Caco-2 (cell line): ENCODE results near the gene EIF3D. TPM values are rescaled to one million over a fixed set of nuclear protein-coding genes. Genes with fewer than 3 reads are reported as not detected.

Experiments used
- BruUV-seq: library from RNA; stranded (reverse); fragments of 400-500 nt; replicated peaks from 2 replicates; lab custom pipeline; 2021; lab: Mats Ljungman, UMichigan
- CTCF ChIA-PET: fragments of 300-600 bp; sonication (Branson Sonifier 250); formaldehyde crosslinking; loops from one replicate; lab custom pipeline; 2022; ENCODE audit warnings: antibody characterized with exemption; lab: Charles Lee
- POLR2A ChIA-PET: fragments of 300-600 bp; sonication (Branson Sonifier 250); formaldehyde crosslinking; loops from one replicate; lab custom pipeline; 2022; ENCODE audit warnings: antibody characterized with exemption; lab: Charles Lee
- DNase-seq, 2 experiments: peaks; one replicate each; pipeline versions ENCODE4 v3.0.0 to v3.0.0-alpha.2; 2020 to 2022
- H3K27me3 ChIP-seq: replicated peaks from 2 replicates; pipeline ENCODE4 v1.6.0; 2011; ENCODE audit warnings: low read length; ENCODE audit not compliant: control insufficient read depth, insufficient read depth
- H3K36me3 ChIP-seq: 2 replicates; pipeline ENCODE4 v1.5.1; 2011; ENCODE audit warnings: low read length; ENCODE audit not compliant: control insufficient read depth, insufficient read depth
- H3K4me1 ChIP-seq: fragments of 250-450 bp; sonication (Bioruptor Pico); 2 replicates; pipeline ENCODE4 v1.5.1; 2020; ENCODE audit warnings: mild to moderate bottlenecking
- H3K4me3 ChIP-seq: 2 replicates; pipeline ENCODE4 v1.5.1; 2011; ENCODE audit warnings: low read depth, mild to moderate bottlenecking, control low read depth, low read length
- H3K9me3 ChIP-seq: fragments of 250-450 bp; sonication (Bioruptor Pico); 2 replicates; pipeline ENCODE4 v1.5.1; 2020; ENCODE audit warnings: mild to moderate bottlenecking, moderate library complexity
- H3K27ac Mint-ChIP-seq: one replicate; pipeline ENCODE4 v1.8.0; 2022; ENCODE audit warnings: mixed read lengths; ENCODE audit not compliant: unreplicated experiment
- H3K27me3 Mint-ChIP-seq: one replicate; pipeline ENCODE4 v1.8.0; 2022; ENCODE audit warnings: mixed read lengths; ENCODE audit not compliant: insufficient read depth, unreplicated experiment
- H3K36me3 Mint-ChIP-seq: one replicate; pipeline ENCODE4 v1.8.0; 2022; ENCODE audit warnings: mild to moderate bottlenecking, mixed read lengths; ENCODE audit not compliant: insufficient read depth, unreplicated experiment
- H3K4me1 Mint-ChIP-seq: one replicate; pipeline ENCODE4 v1.8.0; 2022; ENCODE audit warnings: low read depth, mixed read lengths; ENCODE audit not compliant: unreplicated experiment
- H3K4me3 Mint-ChIP-seq: one replicate; pipeline ENCODE4 v1.8.0; 2022; ENCODE audit warnings: mild to moderate bottlenecking, moderate library complexity, mixed read lengths; ENCODE audit not compliant: unreplicated experiment
- H3K9me3 Mint-ChIP-seq: one replicate; pipeline ENCODE4 v1.8.0; 2022; ENCODE audit warnings: mixed read lengths; ENCODE audit not compliant: unreplicated experiment
- CTCF ChIP-seq, 2 experiments: fragments of 200-600 bp in 1 of 2; IDR thresholded peaks; 1 replicate in 1 of 2; 2 replicates in 1 of 2; pipeline versions ENCODE4 v1.5.1 to v1.8.0; 2011 to 2022; ENCODE audit warnings: antibody characterized with exemption in 1 of 2, control low read depth in 1 of 2, inconsistent platforms in 1 of 2, low read depth in 1 of 2, low read length in 1 of 2, mild to moderate bottlenecking in 1 of 2, moderate library complexity in 1 of 2; ENCODE audit not compliant: insufficient read depth in 1 of 2, severe bottlenecking in 1 of 2, unreplicated experiment in 1 of 2
- intact Hi-C: fragments of 100-400 bp; cut with micrococcal nuclease; formaldehyde crosslinking; loops from one replicate; pipeline ENCODE4 v1.10.0; 2022; ENCODE audit not compliant: unreplicated experiment
- total RNA-seq: library from RNA; stranded (reverse); gene quantifications from 2 replicates; pipeline ENCODE4 v1.2.3, GENCODE V29; 2022

The EIF3D gene
- total RNA-seq, 1 experiment from 2014 or later = 250 TPM

- no peaks in the 10 kb centered on the region for H3K36me3 ChIP-seq
- Mint-ChIP-seq H3K36me3 (no peaks in the 10 kb centered on the region), H3K4me1 (peaks cover 10% of the 10 kb centered on the region), H3K9me3 (no peaks in the 10 kb centered on the region), H3K27me3 (peaks cover 10% of the 10 kb centered on the region), H3K4me3 (no peak overlapping the region), H3K27ac (no peak overlapping the region)
- H3K4me3 ChIP-seq = no peak overlapping the region
- H3K9me3 ChIP-seq = no peaks in the 10 kb centered on the region
- intact Hi-C loops = no loop called here
- no peaks in the 10 kb centered on the region for H3K27me3 ChIP-seq
- ChIA-PET POLR2A (no interaction called here), CTCF (no interaction called here)
- no peak for DNase-seq
- no peaks in the 10 kb centered on the region for H3K4me1 ChIP-seq
- TF ChIP-seq CTCF (IDR thresholded peaks at IDR 0.05; ENCODE audit: insufficient read depth in 1 of 2, low read depth in 1 of 2, low read length in 1 of 2, severe bottlenecking in 1 of 2, unreplicated experiment in 1 of 2) = no peak
- no TSS peak for BruUV-seq
These were observed 20.1 kb upstream of the EIF3D start for GRCh38 chr22:36549033-36549432.

GRCh38 chr22:36548606-36549005 lies 19.6 kb upstream of the EIF3D start:
- Histone ChIP-seq H3K36me3 (no peaks in the 10 kb centered on the region), H3K4me3 (no peak overlapping the region), H3K27me3 (no peaks in the 10 kb centered on the region), H3K4me1 (no peaks in the 10 kb centered on the region), H3K9me3 (no peaks in the 10 kb centered on the region)
- Mint-ChIP-seq H3K9me3 (no peaks in the 10 kb centered on the region), H3K27me3 (peaks cover 10% of the 10 kb centered on the region), H3K27ac (no peak overlapping the region), H3K4me3 (no peak overlapping the region), H3K4me1 (peaks cover 10% of the 10 kb centered on the region), H3K36me3 (no peaks in the 10 kb centered on the region)
- CTCF ChIA-PET = no interaction called here
- TF ChIP-seq CTCF (IDR thresholded peaks at IDR 0.05; ENCODE audit: insufficient read depth in 1 of 2, low read depth in 1 of 2, low read length in 1 of 2, severe bottlenecking in 1 of 2, unreplicated experiment in 1 of 2) = no peak
- no TSS peak for BruUV-seq
- DNase-seq = no peak
- POLR2A ChIA-PET = no interaction called here
- intact Hi-C loops = no loop called here

- intact Hi-C loops = no loop called here
- H3K36me3 Mint-ChIP-seq = no peaks in the 10 kb centered on the region
- peaks cover 10% of the 10 kb centered on the region for H3K27me3 Mint-ChIP-seq
- no peak for TF ChIP-seq CTCF (IDR thresholded peaks at IDR 0.05; ENCODE audit: insufficient read depth in 1 of 2, low read depth in 1 of 2, low read length in 1 of 2, severe bottlenecking in 1 of 2, unreplicated experiment in 1 of 2)
- Histone ChIP-seq H3K36me3 (no peaks in the 10 kb centered on the region), H3K27me3 (no peaks in the 10 kb centered on the region), H3K4me3 (no peak overlapping the region), H3K4me1 (no peaks in the 10 kb centered on the region), H3K9me3 (no peaks in the 10 kb centered on the region)
- no peaks in the 10 kb centered on the region for H3K9me3 Mint-ChIP-seq
- no peak overlapping the region for H3K4me3 Mint-ChIP-seq
- peaks cover 10% of the 10 kb centered on the region for H3K4me1 Mint-ChIP-seq
- H3K27ac Mint-ChIP-seq = no peak overlapping the region
- CTCF ChIA-PET = interaction anchor here (0.6 to 1.3 kb wide), 2 partner anchors 228 to 309 kb away, joined by 3 to 7 read pairs; no protein-coding TSS in a partner anchor
- DNase-seq = no peak
- BruUV-seq = no TSS peak
- POLR2A ChIA-PET = interaction anchor here (0.9 kb wide), 1 partner anchor 18 kb away, joined by 7 read pairs; the partner anchor contains the start of gene EIF3D
These were observed 18.0 kb upstream of the EIF3D start for GRCh38 chr22:36546932-36547331.
